Ascending aorta (tissue), 2 donors: ENCODE results near the gene SORBS2. TPM values are rescaled to one million over a fixed set of nuclear protein-coding genes. Genes with fewer than 3 reads are reported as not detected.
A peak's percentile ranks its signal among the peaks of the same experiment; 100 is the strongest.
"Not testable (repeated sequence)": the region's sequence is repeated elsewhere in the genome, so short reads cannot be mapped to it uniquely, and the experiment has no call there.

Source experiments
- DNase-seq, 2 donors: peaks; one replicate each; pipeline ENCODE4 v3.0.0-alpha.2; 2019; ENCODE audit warnings: low spot score in 2 of 2
- H3K27ac ChIP-seq, 2 donors: fragments of 200-600 bp; sonication (generic); one replicate each; pipeline ENCODE4 v1.5.1; 2016 to 2017; ENCODE audit warnings: mild to moderate bottlenecking in 1 of 2
- H3K27me3 ChIP-seq: fragments of 200-600 bp; sonication (generic); one replicate; pipeline ENCODE4 v1.5.1; 2017
- H3K36me3 ChIP-seq, 2 donors: fragments of 200-600 bp; sonication (generic); one replicate each; pipeline ENCODE4 v1.5.1; 2016
- H3K4me1 ChIP-seq, 2 donors: fragments of 200-600 bp; sonication (generic); one replicate each; pipeline ENCODE4 v1.5.1; 2016 to 2017; ENCODE audit warnings: mild to moderate bottlenecking in 1 of 2
- H3K4me3 ChIP-seq, 2 donors: fragments of 200-600 bp; sonication (generic); one replicate each; pipeline ENCODE4 v1.5.1; 2016 to 2017; ENCODE audit warnings: mild to moderate bottlenecking in 1 of 2
- H3K9me3 ChIP-seq, 2 donors: fragments of 200-600 bp; sonication (generic); one replicate each; pipeline ENCODE4 v1.5.1; 2016
- CTCF ChIP-seq, 3 experiments: fragments of 200-600 bp in 2 of 3; fragments of 450-650 bp in 1 of 3; sonication (generic) in 2 of 3; IDR thresholded peaks; one replicate each; pipeline ENCODE4 v1.5.1; 2016 to 2019; ENCODE audit warnings: antibody characterized with exemption in 3 of 3, mild to moderate bottlenecking in 1 of 3, moderate library complexity in 1 of 3
- intact Hi-C: fragments of 100-400 bp; cut with DNase I; formaldehyde crosslinking; loops from one replicate; pipeline ENCODE4 v1.15.1; 2023
- total RNA-seq: library from RNA; depleted of rRNA; stranded (reverse); fragments of >200 nt; gene quantifications from one replicate; pipeline ENCODE4 v1.1.0, GENCODE V29; 2016

Gene SORBS2
- total RNA-seq, 1 donor from 2014 or later, result 246 TPM

- H3K4me1 ChIP-seq, result peaks cover 10 to 15% of the 10 kb centered on the region in 2 donors
- no peak for DNase-seq
- no peaks in the 10 kb centered on the region for H3K9me3 ChIP-seq
- no peak overlapping the region for H3K27ac ChIP-seq
- no peaks in the 10 kb centered on the region for H3K36me3 ChIP-seq
- no peak for TF ChIP-seq CTCF (IDR thresholded peaks at IDR 0.05)
- H3K27me3 ChIP-seq, result no peaks in the 10 kb centered on the region
- intact Hi-C loops, result no loop called here
- no peak overlapping the region for H3K4me3 ChIP-seq
These were observed 249.5 kb downstream of the SORBS2 start for GRCh38 chr4:185562531-185562930.

- TF ChIP-seq CTCF (IDR thresholded peaks at IDR 0.05), result no peak
- no peak for DNase-seq
- Histone ChIP-seq H3K27me3 (no peaks in the 10 kb centered on the region), H3K27ac (peak overlapping the region; percentile 60 to 80), H3K4me3 (no peak overlapping the region), H3K36me3 (no peaks in the 10 kb centered on the region), H3K9me3 (no peaks in the 10 kb centered on the region), H3K4me1 (peaks cover 6% of the 10 kb centered on the region in 2 donors)
- intact Hi-C loops, result no loop called here
These were observed 251.7 kb downstream of the SORBS2 start for GRCh38 chr4:185560316-185560715.

GRCh38 chr4:185559915-185560281 is 252.1 kb downstream of the SORBS2 start:
- Histone ChIP-seq H3K9me3 (no peaks in the 10 kb centered on the region), H3K36me3 (no peaks in the 10 kb centered on the region), H3K27ac (peak overlapping the region; percentile 60 to 80), H3K4me1 (peaks cover 6 to 7% of the 10 kb centered on the region in 2 donors), H3K4me3 (no peak overlapping the region), H3K27me3 (no peaks in the 10 kb centered on the region)
- DNase-seq, result peak; percentile 66 to 82
- TF ChIP-seq CTCF (IDR thresholded peaks at IDR 0.05), result no peak
- intact Hi-C loops, result no loop called here

- H3K4me1 ChIP-seq, result peaks cover 8 to 12% of the 10 kb centered on the region in 2 donors
- intact Hi-C loops, H3K27me3 ChIP-seq, H3K4me3 ChIP-seq, H3K9me3 ChIP-seq, H3K36me3 ChIP-seq, DNase-seq: not testable (repeated sequence)
- peak overlapping the region; percentile 60 to 80 for H3K27ac ChIP-seq
These were observed 252.6 kb downstream of the SORBS2 start for GRCh38 chr4:185559251-185559914.

- Histone ChIP-seq H3K9me3 (no peaks in the 10 kb centered on the region), H3K4me1 (peaks cover 3 to 15% of the 10 kb centered on the region in 2 donors), H3K27ac (peak overlapping the region; percentile 64 to 68), H3K36me3 (no peaks in the 10 kb centered on the region), H3K27me3 (no peaks in the 10 kb centered on the region), H3K4me3 (no peak overlapping the region)
- no peak for DNase-seq
- no peak for TF ChIP-seq CTCF (IDR thresholded peaks at IDR 0.05)
- intact Hi-C loops, result no loop called here
These were observed 257.4 kb downstream of the SORBS2 start for GRCh38 chr4:185554365-185555126.

GRCh38 chr4:185552254-185552653 is 259.7 kb downstream of the SORBS2 start:
- no peak for TF ChIP-seq CTCF (IDR thresholded peaks at IDR 0.05)
- Histone ChIP-seq H3K4me1 (peaks cover 2 to 15% of the 10 kb centered on the region in 2 donors), H3K36me3 (no peaks in the 10 kb centered on the region), H3K27ac (no peak overlapping the region), H3K4me3 (no peak overlapping the region), H3K27me3 (no peaks in the 10 kb centered on the region), H3K9me3 (no peaks in the 10 kb centered on the region)
- DNase-seq, result no peak
- intact Hi-C loops, result no loop called here
